ENCODE data around the gene TBC1D14. TPM values are rescaled to one million over a fixed set of nuclear protein-coding genes. Genes with fewer than 3 reads are reported as not detected.

The TBC1D14 gene
- total and polyA plus RNA-seq, 9 of the 15 experiments (the other 6 are each of a cell fraction or from before 2014, with no cell fraction given): 2.1 to 59.6 (median 44.8) TPM

DNA sequence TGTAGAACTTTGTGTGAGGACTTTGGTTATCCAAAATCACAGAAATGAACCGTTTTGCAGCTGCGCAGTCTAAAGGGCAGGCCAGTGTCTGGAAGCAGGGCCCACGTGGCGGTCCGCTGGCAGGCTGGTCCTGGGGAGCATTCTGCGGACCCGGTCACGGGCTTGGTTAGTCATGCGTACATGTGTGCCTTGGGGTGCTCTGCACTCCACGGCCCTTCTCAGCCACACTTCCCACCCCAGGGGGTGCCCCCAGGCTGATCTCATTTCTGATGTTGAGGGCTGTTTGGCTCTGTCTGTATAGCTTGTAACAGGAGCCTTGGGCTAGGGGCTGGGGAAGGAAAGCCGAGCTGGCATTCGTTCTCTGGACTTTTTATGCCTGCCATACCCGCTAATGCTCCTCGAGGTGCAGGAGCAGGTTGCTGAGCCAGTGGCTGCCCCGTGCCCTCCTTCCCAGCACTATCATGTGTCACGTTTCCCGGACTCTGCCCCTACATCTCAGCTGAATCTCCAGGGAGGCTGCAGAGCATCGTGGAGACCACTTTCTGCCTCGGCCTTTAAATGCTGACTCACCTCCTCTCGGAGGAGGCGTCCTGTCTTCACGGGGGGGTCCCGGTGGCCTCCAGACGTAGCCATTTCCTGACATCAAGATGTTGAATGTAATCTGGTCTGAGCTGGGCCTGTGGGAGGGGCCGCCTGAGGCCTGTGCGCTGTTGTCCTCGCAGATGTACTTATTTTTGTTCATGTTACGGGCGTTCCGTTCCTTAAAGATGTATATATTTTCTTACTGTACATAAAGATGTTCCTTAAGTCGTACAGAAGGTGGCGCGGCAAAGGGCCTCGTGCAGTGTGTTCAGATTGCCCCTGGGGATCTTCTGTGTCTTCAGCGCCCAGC lies 122.2 kb downstream of the TBC1D14 start (continued):
- peak; percentile 64 for TF ChIP-seq MYC (IDR thresholded peaks at IDR 0.05; ENCODE audit: low read depth, low read length)
- TF ChIP-seq MYC (CRISPR knock-in tag; IDR thresholded peaks at IDR 0.05; ENCODE audit: borderline replicate concordance, low read depth): no peak
- TF ChIP-seq STAT5A (IDR thresholded peaks at IDR 0.05; ENCODE audit: borderline replicate concordance, low read length): 0 out of 2 replicates have a peak, but pooled peaks have one; percentile 19
- TF ChIP-seq NFE2 (IDR thresholded peaks at IDR 0.05; ENCODE audit: low read depth): peak; percentile 99
- no peak for TF ChIP-seq ETV6 (IDR thresholded peaks at IDR 0.05; ENCODE audit: borderline replicate concordance in 1 of 2, low read depth in 2 of 2, low read length in 1 of 2)
- TF ChIP-seq ETV6 (CRISPR knock-in tag; IDR thresholded peaks at IDR 0.05; ENCODE audit: borderline replicate concordance): 0 out of 2 replicates have a peak, but pooled peaks have one; percentile 40
- TF ChIP-seq SRSF1 (IDR thresholded peaks at IDR 0.05; ENCODE audit: low read depth, low read length): no peak
- no peak for TF ChIP-seq RAD51 (IDR thresholded peaks at IDR 0.05; ENCODE audit: borderline replicate concordance, low read depth)
- no peak for TF ChIP-seq TARDBP (IDR thresholded peaks at IDR 0.05)
- no peak for TF ChIP-seq NR2C1 (IDR thresholded peaks at IDR 0.05)
- TF ChIP-seq NR2C1 (tag; IDR thresholded peaks at IDR 0.05): no peak
- no peak for TF ChIP-seq SMAD3 (CRISPR knock-in tag; conservative IDR thresholded peaks at IDR 0.05)
- TF ChIP-seq DPF2 (IDR thresholded peaks at IDR 0.05): peak; percentile 91
- TF ChIP-seq BACH1 (tag; IDR thresholded peaks at IDR 0.05): no peak; the same call in 1 of the 2 replicates
- TF ChIP-seq POLR2B (IDR thresholded peaks at IDR 0.05; ENCODE audit: low read depth, partially characterized antibody): peak; percentile 8

Measured in K562 (cell line).